GM21825 (cell line): ENCODE data around the gene MYO18A.

Experiments used
- ATAC-seq: cut with Tn5 transposase; IDR thresholded peaks from one replicate; pipeline ENCODE4 v1.9.1; 2021; ENCODE audit warnings: mild to moderate bottlenecking, moderate library complexity; ENCODE audit not compliant: unreplicated experiment

The MYO18A gene

GRCh38 chr17:29084541-29085146 is 95.6 kb downstream of the MYO18A start:
- no peak for ATAC-seq

GRCh38 chr17:29080965-29081364 is 99.2 kb downstream of the MYO18A start:
- no peak for ATAC-seq

- ATAC-seq: no peak
Observed at GRCh38 chr17:29080323-29080722, 99.9 kb downstream of the MYO18A start.

- no peak for ATAC-seq
Observed at GRCh38 chr17:29079887-29080286, 100.3 kb downstream of the MYO18A start.

- no peak for ATAC-seq
Observed at GRCh38 chr17:29079433-29079832, 100.8 kb downstream of the MYO18A start.

- ATAC-seq: no peak
Observed at GRCh38 chr17:29078183-29079045, 101.8 kb downstream of the MYO18A start.

- ATAC-seq: no peak
Observed at GRCh38 chr17:29077320-29077719, 102.9 kb downstream of the MYO18A start.

GRCh38 chr17:29076722-29077121 is 103.5 kb downstream of the MYO18A start:
- ATAC-seq: no peak

- ATAC-seq: no peak
Observed at GRCh38 chr17:29076087-29076486, 104.1 kb downstream of the MYO18A start.

GRCh38 chr17:29074488-29074887 is 105.7 kb downstream of the MYO18A start:
- ATAC-seq: no peak

- ATAC-seq: no peak
Observed at GRCh38 chr17:29073520-29073919, 106.7 kb downstream of the MYO18A start.

- ATAC-seq: no peak
Observed at GRCh38 chr17:29073045-29073444, 107.2 kb downstream of the MYO18A start.

GRCh38 chr17:29071303-29071702 is 108.9 kb downstream of the MYO18A start:
- ATAC-seq: no peak

GRCh38 chr17:29070781-29071180 is 109.4 kb downstream of the MYO18A start:
- no peak for ATAC-seq

GRCh38 chr17:29070308-29070707 is 109.9 kb downstream of the MYO18A start:
- ATAC-seq: no peak

GRCh38 chr17:29069526-29070041 is 110.6 kb downstream of the MYO18A start:
- ATAC-seq: no peak

- ATAC-seq: no peak
Observed at GRCh38 chr17:29068818-29069217, 111.4 kb downstream of the MYO18A start.

GRCh38 chr17:29066606-29067005 is 113.6 kb downstream of the MYO18A start:
- no peak for ATAC-seq

GRCh38 chr17:29066047-29066446 is 114.2 kb downstream of the MYO18A start:
- ATAC-seq: no peak

- no peak for ATAC-seq
Observed at GRCh38 chr17:29063992-29064391, 116.2 kb downstream of the MYO18A start.

GRCh38 chr17:29062215-29062614 is 118.0 kb downstream of the MYO18A start:
- no peak for ATAC-seq

- ATAC-seq: no peak
Observed at GRCh38 chr17:29061036-29061435, 119.2 kb downstream of the MYO18A start.
